ENCODE data around the gene ABCA8. TPM values are rescaled to one million over a fixed set of nuclear protein-coding genes. Genes with fewer than 3 reads are reported as not detected.
A peak's percentile ranks its signal among the peaks of the same experiment; 100 is the strongest.

The ABCA8 gene
- total RNA-seq, 1 donor from 2014 or later: 38.3 TPM

- Histone ChIP-seq H3K27ac (no peak overlapping the region), H3K4me1 (peaks cover 4% of the 10 kb centered on the region), H3K36me3 (peaks cover 6% of the 10 kb centered on the region), H3K27me3 (ENCODE audit: low read depth) (no peaks in the 10 kb centered on the region), H3K4me3 (no peak overlapping the region), H3K9me3 (no peaks in the 10 kb centered on the region)
- intact Hi-C loops (cut with DNase I): loop anchor here (10.0 kb wide), 1 partner anchor 74 kb away; no protein-coding TSS in a partner anchor
- ATAC-seq (peak; percentile 51 to 60), DNase-seq (no peak)
- TF ChIP-seq, protein P1, sequence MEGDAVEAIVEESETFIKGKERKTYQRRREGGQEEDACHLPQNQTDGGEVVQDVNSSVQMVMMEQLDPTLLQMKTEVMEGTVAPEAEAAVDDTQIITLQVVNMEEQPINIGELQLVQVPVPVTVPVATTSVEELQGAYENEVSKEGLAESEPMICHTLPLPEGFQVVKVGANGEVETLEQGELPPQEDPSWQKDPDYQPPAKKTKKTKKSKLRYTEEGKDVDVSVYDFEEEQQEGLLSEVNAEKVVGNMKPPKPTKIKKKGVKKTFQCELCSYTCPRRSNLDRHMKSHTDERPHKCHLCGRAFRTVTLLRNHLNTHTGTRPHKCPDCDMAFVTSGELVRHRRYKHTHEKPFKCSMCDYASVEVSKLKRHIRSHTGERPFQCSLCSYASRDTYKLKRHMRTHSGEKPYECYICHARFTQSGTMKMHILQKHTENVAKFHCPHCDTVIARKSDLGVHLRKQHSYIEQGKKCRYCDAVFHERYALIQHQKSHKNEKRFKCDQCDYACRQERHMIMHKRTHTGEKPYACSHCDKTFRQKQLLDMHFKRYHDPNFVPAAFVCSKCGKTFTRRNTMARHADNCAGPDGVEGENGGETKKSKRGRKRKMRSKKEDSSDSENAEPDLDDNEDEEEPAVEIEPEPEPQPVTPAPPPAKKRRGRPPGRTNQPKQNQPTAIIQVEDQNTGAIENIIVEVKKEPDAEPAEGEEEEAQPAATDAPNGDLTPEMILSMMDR (IDR thresholded peaks at IDR 0.05): no peak
Measured at GRCh38 chr17:68981288-68981687, 26.1 kb upstream of the ABCA8 start.

GRCh38 chr17:68973098-68973846, 18.1 kb upstream of the ABCA8 start:
- no peaks in the 10 kb centered on the region for H3K9me3 ChIP-seq
- DNase-seq: no peak
- intact Hi-C loops (cut with DNase I): no loop called here
- no peaks in the 10 kb centered on the region for H3K27me3 ChIP-seq (ENCODE audit: low read depth)
- H3K4me3 ChIP-seq: no peak overlapping the region
- no peaks in the 10 kb centered on the region for H3K4me1 ChIP-seq
- peaks cover 6% of the 10 kb centered on the region for H3K36me3 ChIP-seq
- TF ChIP-seq, protein P1 (IDR thresholded peaks at IDR 0.05): no peak
- no peak for ATAC-seq
- H3K27ac ChIP-seq: no peak overlapping the region

- DNase-seq (no peak), ATAC-seq (peak in 1 of 2 donors; percentile 58)
- intact Hi-C loops (cut with DNase I): no loop called here
Measured at GRCh38 chr17:68972119-68972704, 17.0 kb upstream of the ABCA8 start.

GRCh38 chr17:68969101-68969500, 13.9 kb upstream of the ABCA8 start:
- intact Hi-C loops (cut with DNase I): loop anchor here (10.0 kb wide), 1 partner anchor 204 kb away; no protein-coding TSS in a partner anchor
- no peaks in the 10 kb centered on the region for H3K27me3 ChIP-seq (ENCODE audit: low read depth)
- no peaks in the 10 kb centered on the region for H3K4me1 ChIP-seq
- H3K4me3 ChIP-seq: no peak overlapping the region
- no peaks in the 10 kb centered on the region for H3K9me3 ChIP-seq
- TF ChIP-seq, protein P1 (IDR thresholded peaks at IDR 0.05): no peak
- H3K27ac ChIP-seq: no peak overlapping the region
- DNase-seq: no peak
- no peak for ATAC-seq
- no peaks in the 10 kb centered on the region for H3K36me3 ChIP-seq

More at GRCh38 chr17:68972119-68972704, 17.0 kb upstream of the ABCA8 start:
- no peaks in the 10 kb centered on the region for H3K36me3 ChIP-seq
- no peak overlapping the region for H3K4me3 ChIP-seq
- no peaks in the 10 kb centered on the region for H3K9me3 ChIP-seq
- no peaks in the 10 kb centered on the region for H3K27me3 ChIP-seq (ENCODE audit: low read depth)
- TF ChIP-seq, protein P1 (IDR thresholded peaks at IDR 0.05): peak; percentile 55
- H3K4me1 ChIP-seq: no peaks in the 10 kb centered on the region
- no peak overlapping the region for H3K27ac ChIP-seq

GRCh38 chr17:68963958-68964357, 8.8 kb upstream of the ABCA8 start:
- ATAC-seq (no peak), DNase-seq (no peak)
- Histone ChIP-seq H3K4me1 (no peaks in the 10 kb centered on the region), H3K27ac (no peak overlapping the region), H3K4me3 (no peak overlapping the region), H3K27me3 (ENCODE audit: low read depth) (no peaks in the 10 kb centered on the region), H3K36me3 (no peaks in the 10 kb centered on the region), H3K9me3 (no peaks in the 10 kb centered on the region)
- intact Hi-C loops (cut with DNase I): loop anchor here (10.0 kb wide), 1 partner anchor 199 kb away; no protein-coding TSS in a partner anchor
- TF ChIP-seq, protein P1 (IDR thresholded peaks at IDR 0.05): no peak

Measured in lower lobe of right lung (tissue), 2 donors.